ENCODE measurements around the gene GMPR2. TPM values are rescaled to one million over a fixed set of nuclear protein-coding genes. Genes with fewer than 3 reads are reported as not detected.

Gene GMPR2
- total and polyA plus RNA-seq, 2 of the 13 experiments (the other 11 are each of a cell fraction or from before 2014, with no cell fraction given), result 210 to 273 TPM

DNA sequence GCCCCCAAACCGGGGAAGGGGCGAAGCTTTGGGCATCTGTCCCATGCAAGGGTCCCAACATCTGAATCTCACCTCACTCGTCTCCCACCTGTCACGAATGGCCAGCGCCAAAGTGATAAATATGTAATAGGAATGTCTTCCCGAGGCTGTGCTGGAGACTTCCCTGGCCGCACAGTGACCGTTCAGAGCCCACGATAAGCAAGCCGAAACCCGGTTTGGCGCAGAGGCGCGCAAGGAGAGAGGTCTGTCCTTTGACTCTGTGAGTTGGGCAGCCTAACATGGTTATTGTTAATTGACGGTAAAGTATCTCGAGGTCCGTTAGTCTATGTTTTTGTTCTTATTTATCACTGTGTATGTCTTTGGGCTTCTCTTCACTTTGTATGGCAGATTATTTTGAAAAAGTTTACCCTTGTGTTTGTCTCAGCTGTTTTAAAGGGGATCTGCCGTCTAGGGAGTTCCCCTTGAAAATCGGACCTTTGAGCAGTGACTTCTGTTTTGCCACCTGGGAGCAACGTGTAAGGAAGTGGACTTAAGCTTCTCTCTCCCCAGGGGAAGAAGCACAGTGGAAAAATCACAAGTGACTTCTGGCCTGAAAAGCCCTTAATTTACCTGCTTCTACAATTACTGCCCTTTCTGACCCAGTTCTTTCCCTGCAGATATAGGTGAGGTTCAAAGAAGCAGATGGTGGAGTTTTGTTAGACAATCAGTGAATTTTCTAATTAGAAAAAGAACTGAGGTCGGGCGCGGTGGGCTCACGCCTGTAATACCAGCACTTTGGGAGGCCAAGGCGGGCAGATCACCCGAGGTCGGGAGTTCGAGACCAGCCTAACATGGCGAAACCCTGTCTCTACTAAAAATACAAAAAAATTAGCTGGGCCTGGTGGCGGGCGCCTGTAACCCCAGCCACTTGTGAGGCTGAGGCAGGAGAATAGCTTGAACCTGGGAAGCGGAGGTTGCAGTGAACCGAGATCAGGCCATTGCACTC lies 36.4 kb upstream of the GMPR2 start (continued):
- TF ChIP-seq, protein P1, sequence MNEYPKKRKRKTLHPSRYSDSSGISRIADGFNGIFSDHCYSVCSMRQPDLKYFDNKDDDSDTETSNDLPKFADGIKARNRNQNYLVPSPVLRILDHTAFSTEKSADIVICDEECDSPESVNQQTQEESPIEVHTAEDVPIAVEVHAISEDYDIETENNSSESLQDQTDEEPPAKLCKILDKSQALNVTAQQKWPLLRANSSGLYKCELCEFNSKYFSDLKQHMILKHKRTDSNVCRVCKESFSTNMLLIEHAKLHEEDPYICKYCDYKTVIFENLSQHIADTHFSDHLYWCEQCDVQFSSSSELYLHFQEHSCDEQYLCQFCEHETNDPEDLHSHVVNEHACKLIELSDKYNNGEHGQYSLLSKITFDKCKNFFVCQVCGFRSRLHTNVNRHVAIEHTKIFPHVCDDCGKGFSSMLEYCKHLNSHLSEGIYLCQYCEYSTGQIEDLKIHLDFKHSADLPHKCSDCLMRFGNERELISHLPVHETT (CRISPR knock-in tag; conservative IDR thresholded peaks at IDR 0.05), result no peak; the same call in 1 of the 2 replicates
- peak; percentile 74; the same call in 1 of the 2 replicates for TF ChIP-seq ZNF264 (CRISPR knock-in tag; IDR thresholded peaks at IDR 0.05)
- TF ChIP-seq ZNF781 (CRISPR knock-in tag; IDR thresholded peaks at IDR 0.05; ENCODE audit: borderline replicate concordance, not compliant biosample characterization), result peak; percentile 61
- TF ChIP-seq KMT2A (CRISPR knock-in tag; IDR thresholded peaks at IDR 0.05), result no peak
- TF ChIP-seq ZSCAN20 (CRISPR knock-in tag; IDR thresholded peaks at IDR 0.05; ENCODE audit: borderline replicate concordance), result peak; percentile 29; the same call in 1 of the 2 replicates
- no peak for TF ChIP-seq ZNF570 (CRISPR knock-in tag; IDR thresholded peaks at IDR 0.05; ENCODE audit: borderline replicate concordance)
- TF ChIP-seq GLI4 (CRISPR knock-in tag; IDR thresholded peaks at IDR 0.05; ENCODE audit: borderline replicate concordance), result no peak
- TF ChIP-seq, protein P2, sequence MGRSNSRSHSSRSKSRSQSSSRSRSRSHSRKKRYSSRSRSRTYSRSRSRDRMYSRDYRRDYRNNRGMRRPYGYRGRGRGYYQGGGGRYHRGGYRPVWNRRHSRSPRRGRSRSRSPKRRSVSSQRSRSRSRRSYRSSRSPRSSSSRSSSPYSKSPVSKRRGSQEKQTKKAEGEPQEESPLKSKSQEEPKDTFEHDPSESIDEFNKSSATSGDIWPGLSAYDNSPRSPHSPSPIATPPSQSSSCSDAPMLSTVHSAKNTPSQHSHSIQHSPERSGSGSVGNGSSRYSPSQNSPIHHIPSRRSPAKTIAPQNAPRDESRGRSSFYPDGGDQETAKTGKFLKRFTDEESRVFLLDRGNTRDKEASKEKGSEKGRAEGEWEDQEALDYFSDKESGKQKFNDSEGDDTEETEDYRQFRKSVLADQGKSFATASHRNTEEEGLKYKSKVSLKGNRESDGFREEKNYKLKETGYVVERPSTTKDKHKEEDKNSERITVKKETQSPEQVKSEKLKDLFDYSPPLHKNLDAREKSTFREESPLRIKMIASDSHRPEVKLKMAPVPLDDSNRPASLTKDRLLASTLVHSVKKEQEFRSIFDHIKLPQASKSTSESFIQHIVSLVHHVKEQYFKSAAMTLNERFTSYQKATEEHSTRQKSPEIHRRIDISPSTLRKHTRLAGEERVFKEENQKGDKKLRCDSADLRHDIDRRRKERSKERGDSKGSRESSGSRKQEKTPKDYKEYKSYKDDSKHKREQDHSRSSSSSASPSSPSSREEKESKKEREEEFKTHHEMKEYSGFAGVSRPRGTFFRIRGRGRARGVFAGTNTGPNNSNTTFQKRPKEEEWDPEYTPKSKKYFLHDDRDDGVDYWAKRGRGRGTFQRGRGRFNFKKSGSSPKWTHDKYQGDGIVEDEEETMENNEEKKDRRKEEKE (IDR thresholded peaks at IDR 0.05), result no peak
- no peak for TF ChIP-seq SP4 (CRISPR knock-in tag; IDR thresholded peaks at IDR 0.05)
- TF ChIP-seq ZSCAN9 (CRISPR knock-in tag; IDR thresholded peaks at IDR 0.05; ENCODE audit: borderline replicate concordance), result no peak
- TF ChIP-seq, protein P3, sequence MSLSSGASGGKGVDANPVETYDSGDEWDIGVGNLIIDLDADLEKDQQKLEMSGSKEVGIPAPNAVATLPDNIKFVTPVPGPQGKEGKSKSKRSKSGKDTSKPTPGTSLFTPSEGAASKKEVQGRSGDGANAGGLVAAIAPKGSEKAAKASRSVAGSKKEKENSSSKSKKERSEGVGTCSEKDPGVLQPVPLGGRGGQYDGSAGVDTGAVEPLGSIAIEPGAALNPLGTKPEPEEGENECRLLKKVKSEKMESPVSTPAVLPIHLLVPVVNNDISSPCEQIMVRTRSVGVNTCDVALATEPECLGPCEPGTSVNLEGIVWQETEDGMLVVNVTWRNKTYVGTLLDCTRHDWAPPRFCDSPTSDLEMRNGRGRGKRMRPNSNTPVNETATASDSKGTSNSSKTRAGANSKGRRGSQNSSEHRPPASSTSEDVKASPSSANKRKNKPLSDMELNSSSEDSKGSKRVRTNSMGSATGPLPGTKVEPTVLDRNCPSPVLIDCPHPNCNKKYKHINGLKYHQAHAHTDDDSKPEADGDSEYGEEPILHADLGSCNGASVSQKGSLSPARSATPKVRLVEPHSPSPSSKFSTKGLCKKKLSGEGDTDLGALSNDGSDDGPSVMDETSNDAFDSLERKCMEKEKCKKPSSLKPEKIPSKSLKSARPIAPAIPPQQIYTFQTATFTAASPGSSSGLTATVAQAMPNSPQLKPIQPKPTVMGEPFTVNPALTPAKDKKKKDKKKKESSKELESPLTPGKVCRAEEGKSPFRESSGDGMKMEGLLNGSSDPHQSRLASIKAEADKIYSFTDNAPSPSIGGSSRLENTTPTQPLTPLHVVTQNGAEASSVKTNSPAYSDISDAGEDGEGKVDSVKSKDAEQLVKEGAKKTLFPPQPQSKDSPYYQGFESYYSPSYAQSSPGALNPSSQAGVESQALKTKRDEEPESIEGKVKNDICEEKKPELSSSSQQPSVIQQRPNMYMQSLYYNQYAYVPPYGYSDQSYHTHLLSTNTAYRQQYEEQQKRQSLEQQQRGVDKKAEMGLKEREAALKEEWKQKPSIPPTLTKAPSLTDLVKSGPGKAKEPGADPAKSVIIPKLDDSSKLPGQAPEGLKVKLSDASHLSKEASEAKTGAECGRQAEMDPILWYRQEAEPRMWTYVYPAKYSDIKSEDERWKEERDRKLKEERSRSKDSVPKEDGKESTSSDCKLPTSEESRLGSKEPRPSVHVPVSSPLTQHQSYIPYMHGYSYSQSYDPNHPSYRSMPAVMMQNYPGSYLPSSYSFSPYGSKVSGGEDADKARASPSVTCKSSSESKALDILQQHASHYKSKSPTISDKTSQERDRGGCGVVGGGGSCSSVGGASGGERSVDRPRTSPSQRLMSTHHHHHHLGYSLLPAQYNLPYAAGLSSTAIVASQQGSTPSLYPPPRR (CRISPR knock-in tag; IDR thresholded peaks at IDR 0.05; ENCODE audit: borderline replicate concordance), result no peak
- TF ChIP-seq, protein P4, sequence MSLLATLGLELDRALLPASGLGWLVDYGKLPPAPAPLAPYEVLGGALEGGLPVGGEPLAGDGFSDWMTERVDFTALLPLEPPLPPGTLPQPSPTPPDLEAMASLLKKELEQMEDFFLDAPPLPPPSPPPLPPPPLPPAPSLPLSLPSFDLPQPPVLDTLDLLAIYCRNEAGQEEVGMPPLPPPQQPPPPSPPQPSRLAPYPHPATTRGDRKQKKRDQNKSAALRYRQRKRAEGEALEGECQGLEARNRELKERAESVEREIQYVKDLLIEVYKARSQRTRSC (CRISPR knock-in tag; IDR thresholded peaks at IDR 0.05; ENCODE audit: low read depth), result no peak
- TF ChIP-seq, protein P5, sequence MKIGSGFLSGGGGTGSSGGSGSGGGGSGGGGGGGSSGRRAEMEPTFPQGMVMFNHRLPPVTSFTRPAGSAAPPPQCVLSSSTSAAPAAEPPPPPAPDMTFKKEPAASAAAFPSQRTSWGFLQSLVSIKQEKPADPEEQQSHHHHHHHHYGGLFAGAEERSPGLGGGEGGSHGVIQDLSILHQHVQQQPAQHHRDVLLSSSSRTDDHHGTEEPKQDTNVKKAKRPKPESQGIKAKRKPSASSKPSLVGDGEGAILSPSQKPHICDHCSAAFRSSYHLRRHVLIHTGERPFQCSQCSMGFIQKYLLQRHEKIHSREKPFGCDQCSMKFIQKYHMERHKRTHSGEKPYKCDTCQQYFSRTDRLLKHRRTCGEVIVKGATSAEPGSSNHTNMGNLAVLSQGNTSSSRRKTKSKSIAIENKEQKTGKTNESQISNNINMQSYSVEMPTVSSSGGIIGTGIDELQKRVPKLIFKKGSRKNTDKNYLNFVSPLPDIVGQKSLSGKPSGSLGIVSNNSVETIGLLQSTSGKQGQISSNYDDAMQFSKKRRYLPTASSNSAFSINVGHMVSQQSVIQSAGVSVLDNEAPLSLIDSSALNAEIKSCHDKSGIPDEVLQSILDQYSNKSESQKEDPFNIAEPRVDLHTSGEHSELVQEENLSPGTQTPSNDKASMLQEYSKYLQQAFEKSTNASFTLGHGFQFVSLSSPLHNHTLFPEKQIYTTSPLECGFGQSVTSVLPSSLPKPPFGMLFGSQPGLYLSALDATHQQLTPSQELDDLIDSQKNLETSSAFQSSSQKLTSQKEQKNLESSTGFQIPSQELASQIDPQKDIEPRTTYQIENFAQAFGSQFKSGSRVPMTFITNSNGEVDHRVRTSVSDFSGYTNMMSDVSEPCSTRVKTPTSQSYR (CRISPR knock-in tag; IDR thresholded peaks at IDR 0.05; ENCODE audit: borderline replicate concordance), result peak; percentile 4; the same call in 1 of the 2 replicates
- 0 out of 2 replicates have a peak, but pooled peaks have one; percentile 12 for TF ChIP-seq IRX3 (CRISPR knock-in tag; IDR thresholded peaks at IDR 0.05; ENCODE audit: borderline replicate concordance, low read depth)
